GM10266 (cell line): ENCODE measurements around the gene FNDC5.

ENCODE experiments used
- DNase-seq: peaks from one replicate; pipeline ENCODE4 v3.0.0; 2012; ENCODE audit errors: extremely low spot score
- CTCF ChIP-seq: IDR thresholded peaks from 2 replicates; pipeline ENCODE4 v1.5.1; 2012; ENCODE audit warnings: mild to moderate bottlenecking, low read depth; ENCODE audit not compliant: control insufficient read depth, insufficient read depth; ENCODE audit errors: missing control alignments

FNDC5 gene

GRCh38 chr1:32861904-32862695 is 8.6 kb downstream of the FNDC5 start:
- no peak for DNase-seq
- TF ChIP-seq CTCF = no peak

- DNase-seq = no peak
- no peak for TF ChIP-seq CTCF
These were observed 10.1 kb downstream of the FNDC5 start for GRCh38 chr1:32860566-32860965.

DNA sequence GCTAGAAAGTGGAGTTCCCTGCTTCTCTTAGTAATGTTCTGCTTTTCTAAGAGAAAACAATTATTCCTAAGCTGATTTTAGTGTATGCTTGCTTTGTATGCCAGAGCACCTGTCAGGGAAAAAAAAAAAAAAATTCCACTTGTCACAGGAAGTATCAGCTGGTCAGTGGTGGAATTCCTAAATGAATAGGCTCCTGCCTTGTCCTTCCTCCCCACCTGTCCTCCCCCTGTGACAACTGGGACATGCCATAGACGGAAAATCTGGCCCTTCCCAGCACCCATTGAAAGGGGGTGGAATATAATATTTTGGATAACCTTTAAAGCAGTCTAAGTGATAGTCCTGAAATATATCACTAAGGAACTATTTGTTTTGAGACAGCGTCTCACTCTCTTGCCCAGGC is 10.8 kb downstream of the FNDC5 start:
- no peak for DNase-seq
- no peak for TF ChIP-seq CTCF

GRCh38 chr1:32858791-32859190 is 11.9 kb downstream of the FNDC5 start:
- TF ChIP-seq CTCF = no peak

GRCh38 chr1:32858136-32858535 is 12.6 kb downstream of the FNDC5 start:
- TF ChIP-seq CTCF = no peak
- no peak for DNase-seq

More at GRCh38 chr1:32858791-32859190, 11.9 kb downstream of the FNDC5 start:
- DNase-seq = no peak

GRCh38 chr1:32855861-32856617 is 14.7 kb downstream of the FNDC5 start:
- no peak for TF ChIP-seq CTCF
- DNase-seq = no peak
